ENCODE results near the gene SART1.

SART1 gene

DNA sequence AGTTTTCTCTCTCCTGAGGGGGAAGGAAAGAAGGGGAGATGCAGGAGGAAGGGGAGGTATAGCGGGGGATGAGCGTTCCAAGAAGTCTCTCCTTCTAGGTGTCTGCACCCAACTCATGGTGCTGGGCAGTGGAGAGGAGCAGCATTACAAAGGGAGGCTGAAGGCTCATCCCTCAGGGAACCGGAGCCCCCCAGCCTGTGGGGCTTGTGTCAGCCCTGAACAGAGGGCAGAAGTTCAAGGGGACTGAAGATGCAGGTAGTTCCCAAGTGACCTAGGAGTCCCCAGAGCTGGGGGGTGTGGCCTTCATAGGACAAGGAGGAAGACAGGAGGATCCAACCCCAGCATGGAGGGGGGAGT, 44.5 kb upstream of the SART1 start:
- ChIA-PET POLR2A (ENCODE audit: low non-redundant PET) (no interaction called here), CTCF (no interaction called here)
- H3K27ac ChIP-seq: peak overlapping the region; percentile 93
- TF ChIP-seq, protein P1, sequence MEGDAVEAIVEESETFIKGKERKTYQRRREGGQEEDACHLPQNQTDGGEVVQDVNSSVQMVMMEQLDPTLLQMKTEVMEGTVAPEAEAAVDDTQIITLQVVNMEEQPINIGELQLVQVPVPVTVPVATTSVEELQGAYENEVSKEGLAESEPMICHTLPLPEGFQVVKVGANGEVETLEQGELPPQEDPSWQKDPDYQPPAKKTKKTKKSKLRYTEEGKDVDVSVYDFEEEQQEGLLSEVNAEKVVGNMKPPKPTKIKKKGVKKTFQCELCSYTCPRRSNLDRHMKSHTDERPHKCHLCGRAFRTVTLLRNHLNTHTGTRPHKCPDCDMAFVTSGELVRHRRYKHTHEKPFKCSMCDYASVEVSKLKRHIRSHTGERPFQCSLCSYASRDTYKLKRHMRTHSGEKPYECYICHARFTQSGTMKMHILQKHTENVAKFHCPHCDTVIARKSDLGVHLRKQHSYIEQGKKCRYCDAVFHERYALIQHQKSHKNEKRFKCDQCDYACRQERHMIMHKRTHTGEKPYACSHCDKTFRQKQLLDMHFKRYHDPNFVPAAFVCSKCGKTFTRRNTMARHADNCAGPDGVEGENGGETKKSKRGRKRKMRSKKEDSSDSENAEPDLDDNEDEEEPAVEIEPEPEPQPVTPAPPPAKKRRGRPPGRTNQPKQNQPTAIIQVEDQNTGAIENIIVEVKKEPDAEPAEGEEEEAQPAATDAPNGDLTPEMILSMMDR (conservative IDR thresholded peaks at IDR 0.05; ENCODE audit: low read depth): no peak
- DNase-seq (ENCODE audit: low spot score): no peak

DNA sequence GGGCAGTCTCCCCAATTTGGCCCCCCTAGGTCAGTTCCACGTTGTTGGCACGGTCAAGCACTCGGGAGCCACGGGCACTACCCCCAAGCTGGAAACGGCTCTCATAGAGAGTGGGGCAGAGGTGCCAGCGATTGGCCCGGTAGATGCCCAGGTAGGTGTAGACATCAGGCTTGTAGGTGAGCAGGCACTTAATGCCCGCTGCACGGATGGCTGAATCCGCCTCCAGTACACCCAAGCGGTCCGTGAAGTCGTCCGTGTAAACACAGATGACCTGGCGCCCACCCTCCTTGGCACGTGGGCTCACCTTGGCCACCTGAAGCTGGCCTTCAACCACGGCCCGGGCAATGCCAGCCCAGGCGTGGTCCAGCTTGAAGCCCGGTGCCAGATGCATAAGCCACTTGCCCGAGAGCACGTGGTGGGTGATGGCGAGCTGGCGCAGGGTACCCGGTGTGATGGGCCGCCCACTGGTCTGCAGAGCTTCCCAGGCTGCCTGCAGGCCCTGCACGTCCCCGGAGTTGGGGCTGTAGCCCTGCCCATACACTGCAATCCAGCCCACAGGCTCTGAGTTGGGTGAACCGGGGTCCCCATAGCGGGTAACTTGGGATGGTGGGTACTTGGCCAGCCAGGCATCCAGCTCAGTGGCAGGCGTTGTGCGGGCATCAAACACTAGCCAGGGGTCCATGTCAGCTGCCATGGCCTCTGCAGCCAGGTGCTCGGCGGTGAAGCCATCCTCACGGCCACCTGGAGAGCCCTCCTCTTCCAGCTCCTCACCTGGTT, 43.9 kb upstream of the SART1 start:
- peak overlapping the region; percentile 93 for H3K27ac ChIP-seq
- TF ChIP-seq, protein P1 (conservative IDR thresholded peaks at IDR 0.05; ENCODE audit: low read depth): no peak
- POLR2A ChIA-PET (ENCODE audit: low non-redundant PET): interaction anchor here (0.6 kb wide), 1 partner anchor 94 kb away, joined by 5 read pairs; no protein-coding TSS in a partner anchor
- CTCF ChIA-PET: no interaction called here
- no peak for DNase-seq (ENCODE audit: low spot score)

DNA sequence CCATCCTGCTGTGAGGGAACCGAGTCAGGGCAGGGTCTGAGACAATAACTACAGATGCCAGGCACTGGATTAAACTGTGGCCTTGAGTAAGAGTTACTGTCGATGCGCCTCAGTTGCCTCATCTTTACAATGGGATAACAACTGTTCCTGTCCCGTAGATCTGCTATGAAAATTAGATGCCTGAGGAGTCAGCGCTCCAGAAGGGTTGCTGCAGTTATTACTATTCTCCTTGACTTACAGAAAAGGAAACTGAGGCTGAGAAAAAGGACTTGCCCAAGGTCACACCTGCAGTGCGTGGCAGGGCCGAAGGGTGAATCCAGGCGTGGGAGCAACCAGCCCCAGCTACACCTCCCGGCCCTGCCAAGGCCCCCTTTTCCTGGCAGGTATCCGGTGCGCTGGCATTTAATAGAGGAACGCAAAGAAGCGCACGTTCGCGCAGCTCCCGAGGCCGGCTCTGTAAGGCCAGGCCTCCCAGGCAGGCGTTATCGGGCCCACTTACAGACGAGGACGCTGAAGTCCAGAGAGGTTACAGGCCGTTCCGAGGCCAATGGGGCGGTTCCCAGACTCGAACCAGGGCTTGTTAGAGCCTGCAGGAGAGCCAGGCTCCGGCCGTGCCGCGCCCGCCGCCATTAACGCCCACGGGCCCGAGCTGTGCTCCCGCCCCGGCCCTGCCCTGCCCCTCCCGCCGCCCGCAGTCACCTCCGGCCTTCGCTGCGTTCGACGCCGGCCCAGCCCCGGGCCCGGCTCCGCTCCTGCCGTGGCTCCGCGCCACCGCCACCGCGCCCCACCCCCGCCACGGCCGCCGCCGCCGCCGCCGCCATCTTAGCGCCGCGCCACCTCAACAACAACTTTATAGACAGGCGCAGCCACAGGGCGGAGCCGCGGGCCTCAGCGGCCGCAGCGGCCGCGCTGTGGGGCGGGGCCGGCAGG, 43.1 kb upstream of the SART1 start, which contains the start of gene C11orf68:
C11orf68 (minus strand) TSS at position 852 of the 930 bp plus-strand sequence; CDS start at position 821, 31 bp downstream.
- H3K27ac ChIP-seq: peak within 1 kb of the TSS; percentile 93
- POLR2A ChIA-PET (ENCODE audit: low non-redundant PET): interaction anchor here (0.6 kb wide), 1 partner anchor 93 kb away, joined by 5 read pairs; no protein-coding TSS in a partner anchor
- no peak for DNase-seq (ENCODE audit: low spot score)
- TF ChIP-seq, protein P1 (conservative IDR thresholded peaks at IDR 0.05; ENCODE audit: low read depth): no peak
- CTCF ChIA-PET: interaction anchor here (1.0 kb wide), 1 partner anchor 30 kb away, joined by 5 read pairs; the partner anchor contains the start of gene FIBP

DNA sequence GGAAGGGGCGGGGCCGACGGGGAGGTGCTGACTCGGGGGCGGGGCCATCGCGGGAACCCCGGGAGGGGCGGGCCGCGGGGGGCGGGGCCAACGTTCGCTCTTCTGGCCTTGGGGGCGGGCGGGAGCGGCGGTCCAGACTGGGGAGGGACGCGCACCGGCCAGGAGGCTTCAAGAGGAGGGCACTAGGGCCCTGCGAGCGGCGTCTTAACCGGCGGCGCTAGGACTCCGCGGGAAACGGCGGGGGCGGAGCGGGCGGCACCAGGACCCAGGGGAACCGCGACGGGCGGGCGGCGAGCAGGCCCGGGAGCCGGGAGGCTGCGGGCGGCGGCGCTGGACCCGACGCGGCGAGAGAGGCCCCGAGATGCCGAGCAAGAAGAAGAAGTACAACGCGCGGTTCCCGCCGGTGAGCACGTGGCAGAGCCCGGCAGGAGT, 42.4 kb upstream of the SART1 start, which contains the start of gene DRAP1:
DRAP1 (plus strand) TSS at position 286 of the 432 bp plus-strand sequence; CDS start at position 362, 76 bp downstream.
- TF ChIP-seq, protein P1 (conservative IDR thresholded peaks at IDR 0.05; ENCODE audit: low read depth): no peak
- POLR2A ChIA-PET (ENCODE audit: low non-redundant PET): no interaction called here
- CTCF ChIA-PET: interaction anchor here (1.0 kb wide), 1 partner anchor 31 kb away, joined by 5 read pairs; the partner anchor contains the start of gene FIBP
- DNase-seq (ENCODE audit: low spot score): peak; percentile 94
- peak within 1 kb of the TSS; percentile 93 for H3K27ac ChIP-seq

DNA sequence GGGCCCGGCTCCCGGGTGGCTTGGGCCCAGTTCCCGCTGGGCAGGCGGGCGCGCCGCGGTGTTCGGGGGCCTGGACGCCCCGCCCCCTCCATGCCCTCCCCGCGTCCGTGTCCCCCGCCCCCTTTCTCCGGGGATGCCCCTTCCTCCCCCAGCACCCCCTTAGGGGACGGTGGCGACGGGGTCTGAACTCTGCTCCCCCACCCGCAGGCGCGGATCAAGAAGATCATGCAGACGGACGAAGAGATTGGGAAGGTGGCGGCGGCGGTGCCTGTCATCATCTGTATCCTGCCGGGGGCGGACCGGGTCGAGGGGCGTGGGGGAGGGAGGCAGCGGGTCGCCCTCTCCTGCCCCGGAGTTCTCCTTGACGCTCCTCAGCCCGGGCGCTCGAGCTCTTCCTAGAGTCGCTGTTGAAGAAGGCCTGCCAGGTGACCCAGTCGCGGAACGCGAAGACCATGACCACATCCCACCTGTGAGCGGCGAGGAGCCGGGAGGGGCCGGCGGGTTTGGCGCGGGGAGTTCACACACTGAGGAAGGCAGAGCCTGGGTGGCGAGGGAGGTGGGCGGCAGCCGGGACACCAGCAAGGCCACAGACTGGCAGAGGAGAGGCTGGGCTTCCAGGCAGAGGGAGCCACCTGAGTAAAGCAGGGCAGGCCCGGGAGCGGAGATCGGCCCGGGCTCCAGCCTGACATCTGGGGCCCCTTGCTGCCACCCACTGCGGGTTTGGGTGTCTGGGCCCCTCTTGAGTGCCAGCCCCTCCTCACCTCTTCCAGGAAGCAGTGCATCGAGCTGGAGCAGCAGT, 41.8 kb upstream of the SART1 start:
- TF ChIP-seq, protein P1 (conservative IDR thresholded peaks at IDR 0.05; ENCODE audit: low read depth): no peak
- H3K27ac ChIP-seq: peak overlapping the region; percentile 93
- CTCF ChIA-PET: no interaction called here
- POLR2A ChIA-PET (ENCODE audit: low non-redundant PET): interaction anchor here (0.6 kb wide), 1 partner anchor 30 kb away, joined by 3 read pairs; no protein-coding TSS in a partner anchor
- DNase-seq (ENCODE audit: low spot score): no peak

Measured in RWPE1 (cell line).